8988T (cell line): ENCODE measurements around the gene IP6K3.

Source experiments
- DNase-seq: peaks from one replicate; pipeline ENCODE4 v3.0.0; 2011

IP6K3 gene

GRCh38 chr6:33738879-33739278 is 7.8 kb downstream of the IP6K3 start:
- DNase-seq, result no peak

- DNase-seq, result no peak
Observed at GRCh38 chr6:33738153-33738552, 8.6 kb downstream of the IP6K3 start.

- no peak for DNase-seq
Observed at GRCh38 chr6:33737267-33738026, 9.3 kb downstream of the IP6K3 start.

- DNase-seq, result no peak
Observed at GRCh38 chr6:33735216-33735615, 11.5 kb downstream of the IP6K3 start.

- no peak for DNase-seq
Observed at GRCh38 chr6:33733709-33734007, 13.0 kb downstream of the IP6K3 start.

- DNase-seq, result no peak
Observed at GRCh38 chr6:33732817-33733708, 13.6 kb downstream of the IP6K3 start.

- DNase-seq, result no peak
Observed at GRCh38 chr6:33732385-33732784, 14.3 kb downstream of the IP6K3 start.

- DNase-seq, result no peak
Observed at GRCh38 chr6:33731751-33732282, 14.9 kb downstream of the IP6K3 start.

- no peak for DNase-seq
Observed at GRCh38 chr6:33731035-33731434, 15.7 kb downstream of the IP6K3 start.

GRCh38 chr6:33730611-33731010 is 16.1 kb downstream of the IP6K3 start:
- no peak for DNase-seq

GRCh38 chr6:33729059-33729458 is 17.6 kb downstream of the IP6K3 start:
- DNase-seq, result no peak

- DNase-seq, result no peak
Observed at GRCh38 chr6:33728438-33728837, 18.3 kb downstream of the IP6K3 start.

GRCh38 chr6:33727932-33728331 is 18.8 kb downstream of the IP6K3 start:
- no peak for DNase-seq

GRCh38 chr6:33727126-33727525 is 19.6 kb downstream of the IP6K3 start:
- no peak for DNase-seq

GRCh38 chr6:33726696-33727095 is 20.0 kb downstream of the IP6K3 start:
- DNase-seq, result no peak

GRCh38 chr6:33725891-33726673 is 20.6 kb downstream of the IP6K3 start:
- DNase-seq, result no peak

GRCh38 chr6:33725222-33725621 is 21.5 kb downstream of the IP6K3 start:
- DNase-seq, result no peak

GRCh38 chr6:33724102-33725023 is 22.3 kb downstream of the IP6K3 start:
- DNase-seq, result no peak

- no peak for DNase-seq
Observed at GRCh38 chr6:33723371-33724085, 23.2 kb downstream of the IP6K3 start.

GRCh38 chr6:33722103-33722623 is 24.5 kb downstream of the IP6K3 start:
- no peak for DNase-seq

- DNase-seq, result no peak
Observed at GRCh38 chr6:33721508-33721907, 25.2 kb downstream of the IP6K3 start.
